Adrenal gland (tissue), 12 donors: ENCODE data around the gene PRR35. TPM values are rescaled to one million over a fixed set of nuclear protein-coding genes. Genes with fewer than 3 reads are reported as not detected.
A peak's percentile ranks its signal among the peaks of the same experiment; 100 is the strongest.

Experiments used
- DNase-seq, 7 donors: peaks; one replicate each; pipeline ENCODE4 v3.0.0-alpha.2; 2019 to 2020
- H3K27ac ChIP-seq, 5 donors: fragments of 200-600 bp; sonication (generic) in 4 of 5; 1 replicate in 3 of 5; 2 replicates in 2 of 5; pipeline versions ENCODE4 v1.5.1 to v1.8.0; 2016 to 2020; ENCODE audit warnings: mild to moderate bottlenecking in 1 of 5
- H3K27me3 ChIP-seq: fragments of 200-600 bp; 2 replicates; pipeline ENCODE4 v1.8.0; 2021
- H3K36me3 ChIP-seq, 2 donors: fragments of 200-600 bp; replicated peaks in 1 of 2; 1 replicate in 1 of 2; 2 replicates in 1 of 2; pipeline versions ENCODE4 v1.5.1 to v1.8.0; 2018 to 2022
- H3K4me1 ChIP-seq, 2 donors: fragments of 200-600 bp; replicated peaks in 1 of 2; 1 replicate in 1 of 2; 2 replicates in 1 of 2; pipeline versions ENCODE4 v1.5.1 to v1.8.0; 2018 to 2021
- H3K4me3 ChIP-seq, 4 donors: fragments of 200-600 bp; sonication (generic) in 3 of 4; one replicate each; pipeline ENCODE4 v1.5.1; 2016 to 2018
- H3K9me3 ChIP-seq, 3 donors: fragments of 200-600 bp; sonication (generic) in 1 of 3; replicated peaks in 1 of 3; 1 replicate in 2 of 3; 2 replicates in 1 of 3; pipeline versions ENCODE4 v1.5.1 to v1.8.0; 2016 to 2021
- POLR2A ChIP-seq, 2 donors: fragments of 450-650 bp; IDR thresholded peaks; one replicate each; pipeline ENCODE4 v1.6.1; 2017; ENCODE audit warnings: antibody characterized with exemption in 2 of 2, mild to moderate bottlenecking in 2 of 2, moderate library complexity in 1 of 2
- WGBS, 4 donors: extraction: QIAGEN DNeasy Blood & Tissue Kit in 2 of 4; methylation state at CpG; one replicate each; pipeline versions ENCODE4 v1.1.5 to v1.1.7; 2013 to 2017; 5-methylcytosine and 5-hydroxymethylcytosine counted together
- intact Hi-C, 2 donors: fragments of 100-400 bp; cut with DNase I; formaldehyde crosslinking; loops; one replicate each; pipeline versions ENCODE4 v1.14.1 to v1.15.0; 2022 to 2023
- polyA plus RNA-seq, 3 donors: library from polyadenylated mRNA; stranded (reverse); fragments of 200-250 nt in 2 of 3; fragments of 350-450 nt in 1 of 3; fragmentation: Illumina TruSeq in 1 of 3; extraction: RNeasy Lipid Tissue Mini Kit (QIAGEN cat#74804) in 1 of 3; gene quantifications; one replicate each; pipeline ENCODE4 v1.2.3, GENCODE V29; 2013 to 2014
- total RNA-seq, 9 donors: library from RNA; depleted of rRNA in 4 of 9; stranded (reverse); fragments of >200 nt in 4 of 9; fragments of 120-200 nt in 1 of 9; fragmentation: NEBNext Ultra II Directional in 1 of 9; extraction: Animal tissue kit (Norgen Biotek cat#: 25700) in 1 of 9; gene quantifications; one replicate each; pipeline versions ENCODE4 v1.1.0 to v1.2.4, GENCODE V29; 2013 to 2023
- TF ChIP-seq, protein P1 (sequence below), 6 experiments: fragments of 450-650 bp in 4 of 6; fragments of 200-600 bp in 2 of 6; sonication (generic) in 1 of 6; IDR thresholded peaks; 1 replicate in 5 of 6; 2 replicates in 1 of 6; pipeline versions ENCODE4 v1.5.1 to v1.8.0; 2016 to 2021; ENCODE audit warnings: antibody characterized with exemption in 6 of 6, mild to moderate bottlenecking in 2 of 6, moderate library complexity in 1 of 6
- donor health status: healthy with polysubstance abuse.
- donor health status: Bipolar disorder and iron deficiency.
- donor health status: DM: yes; HTN: yes; CAD: no.
- donor health status: DM: no; HTN: no; CAD: no.
- donor health status: DM: no; HTN: no; CAD: no.
- donor health status: DM: yes; HTN: yes; CAD: no.

Gene PRR35
- total and polyA plus RNA-seq, 12 donors, result not detected

DNA sequence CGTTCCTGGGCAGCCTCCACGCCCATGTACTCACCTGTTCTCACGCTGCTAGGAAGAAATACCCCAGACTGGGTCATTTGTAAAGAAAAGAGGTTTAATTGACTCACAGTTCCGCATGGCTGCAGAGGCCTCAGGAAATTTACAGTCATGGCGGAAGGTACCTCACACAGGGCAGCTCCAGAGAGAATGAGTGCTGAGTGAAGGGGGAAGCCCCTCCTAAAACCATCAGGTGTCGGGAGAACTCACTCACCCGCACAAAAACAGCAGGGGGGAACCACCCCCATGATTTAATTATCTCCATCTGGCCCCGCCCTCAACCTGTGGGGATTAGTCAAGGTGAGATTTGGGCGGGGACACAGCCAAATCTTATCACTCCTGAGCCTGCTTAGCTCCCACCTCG lies 47.8 kb downstream of the PRR35 start:
- intact Hi-C loops, result no loop called here
- Histone ChIP-seq H3K9me3 (no peaks in the 10 kb centered on the region), H3K27ac (no peak overlapping the region), H3K27me3 (no peaks in the 10 kb centered on the region), H3K36me3 (no peaks in the 10 kb centered on the region), H3K4me1 (no peaks in the 10 kb centered on the region), H3K4me3 (no peak overlapping the region)
- no peak for TF ChIP-seq POLR2A (IDR thresholded peaks at IDR 0.05)
- TF ChIP-seq, protein P1, sequence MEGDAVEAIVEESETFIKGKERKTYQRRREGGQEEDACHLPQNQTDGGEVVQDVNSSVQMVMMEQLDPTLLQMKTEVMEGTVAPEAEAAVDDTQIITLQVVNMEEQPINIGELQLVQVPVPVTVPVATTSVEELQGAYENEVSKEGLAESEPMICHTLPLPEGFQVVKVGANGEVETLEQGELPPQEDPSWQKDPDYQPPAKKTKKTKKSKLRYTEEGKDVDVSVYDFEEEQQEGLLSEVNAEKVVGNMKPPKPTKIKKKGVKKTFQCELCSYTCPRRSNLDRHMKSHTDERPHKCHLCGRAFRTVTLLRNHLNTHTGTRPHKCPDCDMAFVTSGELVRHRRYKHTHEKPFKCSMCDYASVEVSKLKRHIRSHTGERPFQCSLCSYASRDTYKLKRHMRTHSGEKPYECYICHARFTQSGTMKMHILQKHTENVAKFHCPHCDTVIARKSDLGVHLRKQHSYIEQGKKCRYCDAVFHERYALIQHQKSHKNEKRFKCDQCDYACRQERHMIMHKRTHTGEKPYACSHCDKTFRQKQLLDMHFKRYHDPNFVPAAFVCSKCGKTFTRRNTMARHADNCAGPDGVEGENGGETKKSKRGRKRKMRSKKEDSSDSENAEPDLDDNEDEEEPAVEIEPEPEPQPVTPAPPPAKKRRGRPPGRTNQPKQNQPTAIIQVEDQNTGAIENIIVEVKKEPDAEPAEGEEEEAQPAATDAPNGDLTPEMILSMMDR (IDR thresholded peaks at IDR 0.05), result no peak
- 86 to 93% (median 91%) methylated on average over 6 to 10 of the region's 10 CpGs for WGBS, 4 donors
- DNase-seq, result no peak

DNA sequence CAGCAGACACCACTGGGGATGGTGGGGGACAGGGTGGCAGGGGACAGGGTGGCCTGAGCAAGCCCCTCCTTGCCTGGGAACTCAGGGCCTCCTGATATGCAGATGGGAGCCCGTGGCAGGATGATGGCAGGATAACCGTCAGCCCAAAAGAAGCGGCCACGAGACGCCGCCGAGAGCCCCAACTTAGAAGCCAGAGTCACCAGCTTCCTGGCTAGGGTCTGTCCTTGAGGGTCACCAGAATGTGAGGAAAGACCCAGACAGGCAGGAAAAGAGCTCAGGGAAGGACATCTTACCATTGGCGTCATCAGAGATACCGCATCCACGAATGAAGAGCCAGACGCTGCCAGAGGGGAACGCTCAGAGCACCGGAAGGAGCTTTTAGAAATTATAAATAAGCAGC lies 49.1 kb downstream of the PRR35 start:
- 79 to 85% (median 81%) methylated on average over 12 to 13 of the region's 13 CpGs for WGBS, 4 donors
- H3K27me3 ChIP-seq, result no peaks in the 10 kb centered on the region
- H3K4me3 ChIP-seq, result no peak overlapping the region
- DNase-seq, result no peak
- intact Hi-C loops, result no loop called here
- no peaks in the 10 kb centered on the region for H3K9me3 ChIP-seq
- H3K27ac ChIP-seq, result no peak overlapping the region
- no peaks in the 10 kb centered on the region for H3K36me3 ChIP-seq
- no peak for TF ChIP-seq POLR2A (IDR thresholded peaks at IDR 0.05)
- TF ChIP-seq, protein P1 (IDR thresholded peaks at IDR 0.05), result no peak
- H3K4me1 ChIP-seq, result no peaks in the 10 kb centered on the region

DNA sequence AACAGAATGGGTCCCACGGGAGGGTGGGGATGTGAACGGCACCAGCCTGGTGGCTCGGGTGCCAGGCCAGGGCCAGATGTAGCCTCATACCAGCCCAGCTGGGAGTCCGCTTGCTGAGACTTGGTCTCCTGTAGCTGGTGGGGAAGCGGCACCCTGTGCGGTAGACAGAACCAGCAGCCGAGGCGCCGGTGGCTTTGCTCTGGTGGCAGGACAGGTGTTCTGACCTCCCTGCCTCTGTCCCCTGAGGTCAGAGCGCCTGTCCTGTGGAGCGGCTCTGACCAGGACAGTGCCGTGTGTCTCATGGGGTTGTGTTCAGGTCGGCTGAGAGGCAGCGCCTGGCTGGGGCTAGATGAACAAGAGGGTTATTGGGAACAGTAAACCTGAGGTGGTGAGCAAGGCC lies 49.8 kb downstream of the PRR35 start:
- no peak overlapping the region for H3K27ac ChIP-seq

DNA sequence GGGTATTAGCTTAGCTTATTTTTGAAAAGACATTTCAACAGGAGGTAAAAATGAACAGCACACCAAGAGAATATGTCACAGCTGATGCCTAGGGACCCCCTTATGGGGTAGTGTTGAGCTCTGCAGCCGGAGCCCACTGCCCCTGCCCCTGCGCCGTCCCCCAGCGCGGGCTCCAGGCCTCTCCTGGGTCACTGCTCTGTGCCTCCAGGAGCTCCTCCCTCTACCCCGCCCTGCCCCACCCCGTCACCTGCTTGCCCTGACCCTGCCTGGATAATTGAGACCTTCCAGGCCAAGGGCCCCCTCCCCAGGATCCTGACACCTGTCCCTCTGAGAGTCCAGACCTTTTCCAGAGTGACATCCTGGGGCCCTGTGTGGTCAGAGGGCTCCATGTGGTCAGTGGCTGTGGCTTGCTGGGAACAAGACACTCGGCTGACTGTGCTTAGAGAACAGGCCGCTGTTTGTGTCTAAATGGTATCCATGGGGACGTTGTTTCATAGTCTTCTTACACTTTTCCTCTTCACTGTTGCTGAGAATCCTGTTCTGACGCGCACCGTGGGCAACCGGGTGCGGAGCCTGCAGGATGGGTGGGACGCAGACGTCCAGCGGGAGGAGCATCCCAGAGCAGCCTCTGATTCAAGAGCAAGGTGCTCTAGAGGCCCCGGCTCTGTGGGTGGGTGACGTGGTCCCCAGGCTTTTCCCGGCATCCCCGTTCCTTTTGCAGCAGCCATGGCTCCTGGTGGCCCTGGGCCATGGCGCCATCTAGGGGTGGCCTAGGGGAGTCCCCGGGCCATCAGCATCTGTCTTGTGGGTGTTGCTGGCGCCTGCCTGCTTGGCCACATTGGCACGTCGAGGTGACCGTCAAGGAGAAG lies 50.6 kb downstream of the PRR35 start:
- Histone ChIP-seq H3K27me3 (no peaks in the 10 kb centered on the region), H3K9me3 (no peaks in the 10 kb centered on the region), H3K27ac (no peak overlapping the region), H3K4me1 (no peaks in the 10 kb centered on the region), H3K36me3 (no peaks in the 10 kb centered on the region), H3K4me3 (no peak overlapping the region)
- TF ChIP-seq, protein P1 (IDR thresholded peaks at IDR 0.05), result peak; percentile 54 to 76 (median 68)
- no peak for TF ChIP-seq POLR2A (IDR thresholded peaks at IDR 0.05)
- intact Hi-C loops, result no loop called here
- WGBS, 4 donors, result 67 to 84% (median 68%) methylated on average over 16 to 28 of the region's 28 CpGs
- peak in 6 of 7 donors; percentile 50 to 84 (median 70) for DNase-seq

More for the DNA sequence above, 49.8 kb downstream of the PRR35 start:
- no peak for DNase-seq
- Histone ChIP-seq H3K9me3 (no peaks in the 10 kb centered on the region), H3K36me3 (no peaks in the 10 kb centered on the region), H3K4me3 (no peak overlapping the region), H3K4me1 (no peaks in the 10 kb centered on the region), H3K27me3 (no peaks in the 10 kb centered on the region)
- 91 to 93% (median 92%) methylated on average over 9 to 14 of the region's 14 CpGs for WGBS, 4 donors
- intact Hi-C loops, result no loop called here
- TF ChIP-seq, protein P1 (IDR thresholded peaks at IDR 0.05), result no peak
- no peak for TF ChIP-seq POLR2A (IDR thresholded peaks at IDR 0.05)
